ENCODE results near the gene IL1RAPL1. TPM values are rescaled to one million over a fixed set of nuclear protein-coding genes. Genes with fewer than 3 reads are reported as not detected.

Gene IL1RAPL1
- total and polyA plus RNA-seq, 2 experiments from 2014 or later: 0.18 to 0.49 TPM

GRCh38 chrX:29243942-29244341 lies 656.7 kb downstream of the IL1RAPL1 start (continued):
- TF ChIP-seq ZNF331 (CRISPR knock-in tag; IDR thresholded peaks at IDR 0.05; ENCODE audit: low read depth) (no peak), ZNF114 (CRISPR knock-in tag; IDR thresholded peaks at IDR 0.05) (no peak), CTCF (conservative IDR thresholded peaks at IDR 0.05; ENCODE audit: low read depth in 2 of 2) (no peak), STAT1 (IDR thresholded peaks at IDR 0.05; ENCODE audit: unreplicated experiment) (no peak), JUNB (IDR thresholded peaks at IDR 0.05; ENCODE audit: unreplicated experiment) (no peak)

GRCh38 chrX:29254515-29254914 lies 667.3 kb downstream of the IL1RAPL1 start:
- H3K4me1 ChIP-seq (ENCODE audit: insufficient read depth): no peaks in the 10 kb centered on the region
- TF ChIP-seq JUNB (IDR thresholded peaks at IDR 0.05; ENCODE audit: unreplicated experiment): no peak
- TF ChIP-seq NANOG (IDR thresholded peaks at IDR 0.05; ENCODE audit: borderline replicate concordance): no peak
- no peak for TF ChIP-seq EZH2phosphoT487 (IDR thresholded peaks at IDR 0.05; ENCODE audit: unreplicated experiment)
- TF ChIP-seq, protein P1, sequence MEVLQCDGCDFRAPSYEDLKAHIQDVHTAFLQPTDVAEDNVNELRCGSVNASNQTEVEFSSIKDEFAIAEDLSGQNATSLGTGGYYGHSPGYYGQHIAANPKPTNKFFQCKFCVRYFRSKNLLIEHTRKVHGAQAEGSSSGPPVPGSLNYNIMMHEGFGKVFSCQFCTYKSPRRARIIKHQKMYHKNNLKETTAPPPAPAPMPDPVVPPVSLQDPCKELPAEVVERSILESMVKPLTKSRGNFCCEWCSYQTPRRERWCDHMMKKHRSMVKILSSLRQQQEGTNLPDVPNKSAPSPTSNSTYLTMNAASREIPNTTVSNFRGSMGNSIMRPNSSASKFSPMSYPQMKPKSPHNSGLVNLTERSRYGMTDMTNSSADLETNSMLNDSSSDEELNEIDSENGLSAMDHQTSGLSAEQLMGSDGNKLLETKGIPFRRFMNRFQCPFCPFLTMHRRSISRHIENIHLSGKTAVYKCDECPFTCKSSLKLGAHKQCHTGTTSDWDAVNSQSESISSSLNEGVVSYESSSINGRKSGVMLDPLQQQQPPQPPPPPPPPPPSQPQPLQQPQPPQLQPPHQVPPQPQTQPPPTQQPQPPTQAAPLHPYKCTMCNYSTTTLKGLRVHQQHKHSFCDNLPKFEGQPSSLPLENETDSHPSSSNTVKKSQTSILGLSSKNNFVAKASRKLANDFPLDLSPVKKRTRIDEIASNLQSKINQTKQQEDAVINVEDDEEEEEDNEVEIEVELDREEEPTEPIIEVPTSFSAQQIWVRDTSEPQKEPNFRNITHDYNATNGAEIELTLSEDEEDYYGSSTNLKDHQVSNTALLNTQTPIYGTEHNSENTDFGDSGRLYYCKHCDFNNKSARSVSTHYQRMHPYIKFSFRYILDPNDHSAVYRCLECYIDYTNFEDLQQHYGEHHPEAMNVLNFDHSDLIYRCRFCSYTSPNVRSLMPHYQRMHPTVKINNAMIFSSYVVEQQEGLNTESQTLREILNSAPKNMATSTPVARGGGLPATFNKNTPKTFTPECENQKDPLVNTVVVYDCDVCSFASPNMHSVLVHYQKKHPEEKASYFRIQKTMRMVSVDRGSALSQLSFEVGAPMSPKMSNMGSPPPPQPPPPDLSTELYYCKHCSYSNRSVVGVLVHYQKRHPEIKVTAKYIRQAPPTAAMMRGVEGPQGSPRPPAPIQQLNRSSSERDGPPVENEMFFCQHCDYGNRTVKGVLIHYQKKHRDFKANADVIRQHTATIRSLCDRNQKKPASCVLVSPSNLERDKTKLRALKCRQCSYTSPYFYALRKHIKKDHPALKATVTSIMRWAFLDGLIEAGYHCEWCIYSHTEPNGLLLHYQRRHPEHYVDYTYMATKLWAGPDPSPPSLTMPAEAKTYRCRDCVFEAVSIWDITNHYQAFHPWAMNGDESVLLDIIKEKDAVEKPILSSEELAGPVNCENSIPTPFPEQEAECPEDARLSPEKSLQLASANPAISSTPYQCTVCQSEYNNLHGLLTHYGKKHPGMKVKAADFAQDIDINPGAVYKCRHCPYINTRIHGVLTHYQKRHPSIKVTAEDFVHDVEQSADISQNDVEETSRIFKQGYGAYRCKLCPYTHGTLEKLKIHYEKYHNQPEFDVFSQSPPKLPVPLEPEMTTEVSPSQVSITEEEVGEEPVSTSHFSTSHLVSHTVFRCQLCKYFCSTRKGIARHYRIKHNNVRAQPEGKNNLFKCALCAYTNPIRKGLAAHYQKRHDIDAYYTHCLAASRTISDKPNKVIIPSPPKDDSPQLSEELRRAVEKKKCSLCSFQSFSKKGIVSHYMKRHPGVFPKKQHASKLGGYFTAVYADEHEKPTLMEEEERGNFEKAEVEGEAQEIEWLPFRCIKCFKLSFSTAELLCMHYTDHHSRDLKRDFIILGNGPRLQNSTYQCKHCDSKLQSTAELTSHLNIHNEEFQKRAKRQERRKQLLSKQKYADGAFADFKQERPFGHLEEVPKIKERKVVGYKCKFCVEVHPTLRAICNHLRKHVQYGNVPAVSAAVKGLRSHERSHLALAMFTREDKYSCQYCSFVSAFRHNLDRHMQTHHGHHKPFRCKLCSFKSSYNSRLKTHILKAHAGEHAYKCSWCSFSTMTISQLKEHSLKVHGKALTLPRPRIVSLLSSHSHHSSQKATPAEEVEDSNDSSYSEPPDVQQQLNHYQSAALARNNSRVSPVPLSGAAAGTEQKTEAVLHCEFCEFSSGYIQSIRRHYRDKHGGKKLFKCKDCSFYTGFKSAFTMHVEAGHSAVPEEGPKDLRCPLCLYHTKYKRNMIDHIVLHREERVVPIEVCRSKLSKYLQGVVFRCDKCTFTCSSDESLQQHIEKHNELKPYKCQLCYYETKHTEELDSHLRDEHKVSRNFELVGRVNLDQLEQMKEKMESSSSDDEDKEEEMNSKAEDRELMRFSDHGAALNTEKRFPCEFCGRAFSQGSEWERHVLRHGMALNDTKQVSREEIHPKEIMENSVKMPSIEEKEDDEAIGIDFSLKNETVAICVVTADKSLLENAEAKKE (CRISPR knock-in tag; IDR thresholded peaks at IDR 0.05): no peak
- no peak for TF ChIP-seq ZNF114 (CRISPR knock-in tag; IDR thresholded peaks at IDR 0.05)
- no peak for TF ChIP-seq CREB1 (CRISPR knock-in tag; IDR thresholded peaks at IDR 0.05; ENCODE audit: low read depth)
- TF ChIP-seq ZNF331 (CRISPR knock-in tag; IDR thresholded peaks at IDR 0.05; ENCODE audit: low read depth): no peak
- no peak for TF ChIP-seq REST (IDR thresholded peaks at IDR 0.05; ENCODE audit: unreplicated experiment)
- TF ChIP-seq ETS1 (IDR thresholded peaks at IDR 0.05): no peak
- no peak for TF ChIP-seq STAT1 (IDR thresholded peaks at IDR 0.05; ENCODE audit: unreplicated experiment)
- TF ChIP-seq POLR2AphosphoS5 (IDR thresholded peaks at IDR 0.05; ENCODE audit: low read depth): no peak
- no peak for TF ChIP-seq EZH2 (IDR thresholded peaks at IDR 0.05; ENCODE audit: low read depth, unreplicated experiment)

More at GRCh38 chrX:29254515-29254914, 667.3 kb downstream of the IL1RAPL1 start:
- Histone ChIP-seq H4K20me1 (replicated peaks; ENCODE audit: insufficient read depth) (no peaks in the 10 kb centered on the region), H3K4me2 (no peak overlapping the region), H3K79me2 (replicated peaks; ENCODE audit: insufficient read depth) (no peaks in the 10 kb centered on the region), H3K36me3 (ENCODE audit: insufficient read depth) (no peaks in the 10 kb centered on the region), H3F3A (replicated peaks; ENCODE audit: low read depth) (no peaks in the 10 kb centered on the region), H3K27me3 (ENCODE audit: insufficient read depth) (no peaks in the 10 kb centered on the region), H3K9me2 (ENCODE audit: insufficient read depth) (no peaks in the 10 kb centered on the region), H2AFZ (no peak overlapping the region), H3K4me3 (no peak overlapping the region), H3K27ac (ENCODE audit: low read depth) (no peak overlapping the region)
- no peak for DNase-seq (ENCODE audit: low spot score)
- Mint-ChIP-seq H3K27ac (no peak overlapping the region), H3K27me3 (ENCODE audit: insufficient read depth, low read depth, poor library complexity) (peaks cover under 1% of the 10 kb centered on the region), H3K4me1 (no peaks in the 10 kb centered on the region), H3K4me3 (no peak overlapping the region), H3K36me3 (ENCODE audit: low read depth) (no peaks in the 10 kb centered on the region), H3K9me3 (0 out of 3 replicates have a peak, but pooled peaks cover 4% of the 10 kb centered on the region)
- no peak for ATAC-seq

All from GM23338 (cell line).